GM21576 (cell line): ENCODE results near the gene CEBPE.

Source experiments
- ATAC-seq: cut with Tn5 transposase; IDR thresholded peaks from one replicate; pipeline ENCODE4 v1.9.1; 2021; ENCODE audit warnings: mild to moderate bottlenecking, moderate library complexity; ENCODE audit not compliant: unreplicated experiment

CEBPE gene

GRCh38 chr14:23104591-23105347, 14.3 kb downstream of the CEBPE start, which contains the start of gene CIROP:
CIROP (minus strand) TSS chr14:23104989; CDS start chr14:23104920, 69 bp downstream.
- ATAC-seq = no peak

- no peak for ATAC-seq
Observed at GRCh38 chr14:23104070-23104590, 14.9 kb downstream of the CEBPE start.

- ATAC-seq = no peak
Observed at GRCh38 chr14:23103581-23103980, 15.5 kb downstream of the CEBPE start.

GRCh38 chr14:23102801-23103200, 16.3 kb downstream of the CEBPE start:
- no peak for ATAC-seq

- ATAC-seq = no peak
Observed at GRCh38 chr14:23101986-23102625, 16.9 kb downstream of the CEBPE start.

- no peak for ATAC-seq
Observed at GRCh38 chr14:23101213-23101970, 17.7 kb downstream of the CEBPE start.

GRCh38 chr14:23099212-23099861, 19.7 kb downstream of the CEBPE start:
- no peak for ATAC-seq

GRCh38 chr14:23097786-23098185, 21.3 kb downstream of the CEBPE start:
- no peak for ATAC-seq

GRCh38 chr14:23095196-23096108, 23.6 kb downstream of the CEBPE start, which contains the start of gene C14orf119:
C14orf119 (plus strand) TSS chr14:23095505; CDS start chr14:23097659, 2,154 bp downstream.
- ATAC-seq = peak; percentile 89

GRCh38 chr14:23094666-23095195, 24.3 kb downstream of the CEBPE start, which contains the start of gene ACIN1:
ACIN1 (minus strand) TSS chr14:23095136; CDS start chr14:23095112, 24 bp downstream.
- ATAC-seq = peak; percentile 25

- ATAC-seq = peak; percentile 21
Observed at GRCh38 chr14:23093991-23094665, 24.9 kb downstream of the CEBPE start.

- ATAC-seq = no peak
Observed at GRCh38 chr14:23093526-23093925, 25.5 kb downstream of the CEBPE start.

GRCh38 chr14:23093104-23093503, 26.0 kb downstream of the CEBPE start:
- no peak for ATAC-seq

GRCh38 chr14:23091294-23092225, 27.5 kb downstream of the CEBPE start:
- no peak for ATAC-seq

GRCh38 chr14:23090254-23090636, 28.8 kb downstream of the CEBPE start:
- no peak for ATAC-seq

- no peak for ATAC-seq
Observed at GRCh38 chr14:23089498-23090253, 29.4 kb downstream of the CEBPE start.

- ATAC-seq = no peak
Observed at GRCh38 chr14:23086565-23086964, 32.5 kb downstream of the CEBPE start.
